ENCODE data around the gene COA6. TPM values are rescaled to one million over a fixed set of nuclear protein-coding genes. Genes with fewer than 3 reads are reported as not detected.

COA6 gene
- total RNA-seq = 13.5 and 29.3 TPM in 2 replicates

GRCh38 chr1:234373064-234373958 lies at the start of gene COA6:
COA6 (plus strand) TSS chr1:234373456; CDS start chr1:234373467, 11 bp downstream.

Other genes with a start within 250 kb of the COA6 start
- gene TARBP1, start 105.7 kb downstream of the COA6 start, total RNA-seq = 12.7 and 12.9 TPM in 2 replicates
- 77.9 and 78.4 TPM in 2 replicates for gene IRF2BP2, start 236.7 kb downstream of the COA6 start, total RNA-seq